Vagina (tissue), 2 donors: ENCODE measurements around the gene WDR82. TPM values are rescaled to one million over a fixed set of nuclear protein-coding genes. Genes with fewer than 3 reads are reported as not detected.

Source experiments
- DNase-seq, 2 donors: peaks; one replicate each; pipeline ENCODE4 v3.0.0-alpha.2; 2017; ENCODE audit errors: extremely low spot score in 2 of 2
- H3K27ac ChIP-seq: fragments of 200-600 bp; sonication (generic); one replicate; pipeline ENCODE4 v1.5.1; 2019
- H3K27me3 ChIP-seq: fragments of 200-600 bp; sonication (generic); one replicate; pipeline ENCODE4 v1.5.1; 2019
- H3K36me3 ChIP-seq, 2 donors: fragments of 200-600 bp; sonication (generic); one replicate each; pipeline ENCODE4 v1.5.1; 2017 to 2019
- H3K4me1 ChIP-seq: fragments of 200-600 bp; sonication (generic); one replicate; pipeline ENCODE4 v1.5.1; 2019
- H3K4me3 ChIP-seq, 2 donors: fragments of 200-600 bp; sonication (generic); 1 replicate in 1 of 2; 2 replicates in 1 of 2; pipeline ENCODE4 v1.5.1; 2016 to 2019
- H3K9me3 ChIP-seq: fragments of 200-600 bp; sonication (generic); one replicate; pipeline ENCODE4 v1.5.1; 2019
- POLR2A ChIP-seq, 2 donors: fragments of 450-650 bp; IDR thresholded peaks; one replicate each; pipeline ENCODE4 v1.6.1; 2017; ENCODE audit warnings: antibody characterized with exemption in 2 of 2, mild to moderate bottlenecking in 2 of 2, moderate library complexity in 2 of 2
- POLR2AphosphoS5 ChIP-seq, 2 donors: sonication (generic); formaldehyde crosslinking; IDR thresholded peaks; one replicate each; pipeline ENCODE4 v1.9.0; 2017; ENCODE audit warnings: antibody characterized with exemption in 2 of 2, mild to moderate bottlenecking in 2 of 2, low read depth in 1 of 2; ENCODE audit not compliant: insufficient read depth in 1 of 2
- intact Hi-C: fragments of 100-400 bp; cut with DNase I; formaldehyde crosslinking; loops from one replicate; pipeline ENCODE4 v1.15.1; 2023
- total RNA-seq: library from RNA; depleted of rRNA; stranded (reverse); fragments of >200 nt; gene quantifications from one replicate; pipeline ENCODE4 v1.2.3, GENCODE V29; 2016
- TF ChIP-seq, protein P1 (sequence below), 3 experiments: fragments of 450-650 bp in 2 of 3; fragments of 200-600 bp in 1 of 3; sonication (generic) in 1 of 3; IDR thresholded peaks; one replicate each; pipeline ENCODE4 v1.5.1; 2017 to 2019; ENCODE audit warnings: antibody characterized with exemption in 3 of 3, mild to moderate bottlenecking in 2 of 3, moderate library complexity in 2 of 3

Gene WDR82
- total RNA-seq, 1 donor from 2014 or later: 44.4 TPM

GRCh38 chr3:52269776-52270175, 8.7 kb downstream of the WDR82 start:
- intact Hi-C loops: loop anchor here (5.0 kb wide), 1 partner anchor 52 kb away; no protein-coding TSS in a partner anchor
- H3K27ac ChIP-seq: peak overlapping the region; percentile 47
- H3K36me3 ChIP-seq: peaks cover 0 to 53% of the 10 kb centered on the region in 2 donors
- no peak overlapping the region for H3K4me3 ChIP-seq
- peaks cover 79% of the 10 kb centered on the region for H3K4me1 ChIP-seq
- no peak for DNase-seq
- TF ChIP-seq POLR2A (IDR thresholded peaks at IDR 0.05) (no peak), POLR2AphosphoS5 (IDR thresholded peaks at IDR 0.05; ENCODE audit: insufficient read depth in 1 of 2, low read depth in 1 of 2) (no peak)
- TF ChIP-seq, protein P1, sequence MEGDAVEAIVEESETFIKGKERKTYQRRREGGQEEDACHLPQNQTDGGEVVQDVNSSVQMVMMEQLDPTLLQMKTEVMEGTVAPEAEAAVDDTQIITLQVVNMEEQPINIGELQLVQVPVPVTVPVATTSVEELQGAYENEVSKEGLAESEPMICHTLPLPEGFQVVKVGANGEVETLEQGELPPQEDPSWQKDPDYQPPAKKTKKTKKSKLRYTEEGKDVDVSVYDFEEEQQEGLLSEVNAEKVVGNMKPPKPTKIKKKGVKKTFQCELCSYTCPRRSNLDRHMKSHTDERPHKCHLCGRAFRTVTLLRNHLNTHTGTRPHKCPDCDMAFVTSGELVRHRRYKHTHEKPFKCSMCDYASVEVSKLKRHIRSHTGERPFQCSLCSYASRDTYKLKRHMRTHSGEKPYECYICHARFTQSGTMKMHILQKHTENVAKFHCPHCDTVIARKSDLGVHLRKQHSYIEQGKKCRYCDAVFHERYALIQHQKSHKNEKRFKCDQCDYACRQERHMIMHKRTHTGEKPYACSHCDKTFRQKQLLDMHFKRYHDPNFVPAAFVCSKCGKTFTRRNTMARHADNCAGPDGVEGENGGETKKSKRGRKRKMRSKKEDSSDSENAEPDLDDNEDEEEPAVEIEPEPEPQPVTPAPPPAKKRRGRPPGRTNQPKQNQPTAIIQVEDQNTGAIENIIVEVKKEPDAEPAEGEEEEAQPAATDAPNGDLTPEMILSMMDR (IDR thresholded peaks at IDR 0.05): no peak
- no peaks in the 10 kb centered on the region for H3K9me3 ChIP-seq
- no peaks in the 10 kb centered on the region for H3K27me3 ChIP-seq

DNA sequence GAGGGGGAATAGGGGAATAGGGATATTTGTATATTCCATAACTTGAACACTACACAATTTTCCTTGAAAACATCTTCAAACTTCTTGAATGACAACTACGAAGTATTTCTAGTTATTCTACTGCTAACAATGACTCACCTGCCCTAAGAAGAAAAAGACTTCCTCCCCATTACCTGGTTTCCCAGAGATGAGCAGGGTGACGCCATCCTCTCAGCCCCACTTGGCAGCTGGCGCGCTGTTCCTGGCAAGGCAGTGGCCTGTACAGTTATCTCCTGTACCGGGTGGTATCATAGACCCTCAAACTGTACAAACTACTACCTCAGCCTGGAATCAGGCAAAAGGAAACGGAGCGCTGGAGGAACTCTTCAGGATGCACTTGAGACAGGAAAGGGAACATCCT, 10.4 kb downstream of the WDR82 start:
- Histone ChIP-seq H3K4me1 (peaks cover 66% of the 10 kb centered on the region), H3K27ac (no peak overlapping the region), H3K27me3 (no peaks in the 10 kb centered on the region), H3K36me3 (peaks cover 0 to 68% of the 10 kb centered on the region in 2 donors), H3K9me3 (no peaks in the 10 kb centered on the region), H3K4me3 (no peak overlapping the region)
- TF ChIP-seq, protein P1 (IDR thresholded peaks at IDR 0.05): no peak
- no peak for TF ChIP-seq POLR2AphosphoS5 (IDR thresholded peaks at IDR 0.05; ENCODE audit: insufficient read depth in 1 of 2, low read depth in 1 of 2)
- TF ChIP-seq POLR2A (IDR thresholded peaks at IDR 0.05): no peak
- intact Hi-C loops: no loop called here
- DNase-seq: no peak

DNA sequence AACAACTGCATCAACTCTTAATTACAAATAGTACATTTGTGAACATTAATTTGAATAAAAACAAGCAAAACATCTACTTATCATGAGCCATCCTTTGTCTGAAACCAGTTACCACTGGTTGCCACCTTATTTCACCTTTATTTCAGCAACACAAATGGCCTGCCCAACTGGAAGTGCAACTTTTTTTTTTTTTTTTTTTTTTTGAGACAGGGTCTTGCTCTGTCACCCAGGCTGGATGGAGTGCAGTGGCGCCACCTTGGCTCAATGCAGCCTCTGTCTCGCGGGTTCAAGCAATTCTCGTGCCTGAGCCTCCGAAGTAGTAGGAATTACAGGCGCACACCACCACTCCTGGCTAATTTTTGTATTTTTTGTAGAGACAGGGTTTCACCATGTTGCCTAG, 13.1 kb downstream of the WDR82 start:
- H3K36me3 ChIP-seq: peaks cover 0 to 88% of the 10 kb centered on the region in 2 donors
- intact Hi-C loops: no loop called here
- no peak overlapping the region for H3K4me3 ChIP-seq
- H3K27ac ChIP-seq: no peak overlapping the region
- DNase-seq: no peak
- H3K9me3 ChIP-seq: no peaks in the 10 kb centered on the region
- no peaks in the 10 kb centered on the region for H3K27me3 ChIP-seq
- H3K4me1 ChIP-seq: peaks cover 40% of the 10 kb centered on the region
- TF ChIP-seq, protein P1 (IDR thresholded peaks at IDR 0.05): no peak
- TF ChIP-seq POLR2AphosphoS5 (IDR thresholded peaks at IDR 0.05; ENCODE audit: insufficient read depth in 1 of 2, low read depth in 1 of 2) (no peak), POLR2A (IDR thresholded peaks at IDR 0.05) (no peak)

- no peaks in the 10 kb centered on the region for H3K27me3 ChIP-seq
- peaks cover 0 to 97% of the 10 kb centered on the region in 2 donors for H3K36me3 ChIP-seq
- no peaks in the 10 kb centered on the region for H3K9me3 ChIP-seq
- no peak for DNase-seq
- TF ChIP-seq POLR2AphosphoS5 (IDR thresholded peaks at IDR 0.05; ENCODE audit: insufficient read depth in 1 of 2, low read depth in 1 of 2) (no peak), POLR2A (IDR thresholded peaks at IDR 0.05) (no peak)
- TF ChIP-seq, protein P1 (IDR thresholded peaks at IDR 0.05): no peak
- intact Hi-C loops: no loop called here
- no peak overlapping the region for H3K27ac ChIP-seq
- peaks cover 11% of the 10 kb centered on the region for H3K4me1 ChIP-seq
- H3K4me3 ChIP-seq: no peak overlapping the region
Observed at GRCh38 chr3:52262447-52262846, 16.0 kb downstream of the WDR82 start.

DNA sequence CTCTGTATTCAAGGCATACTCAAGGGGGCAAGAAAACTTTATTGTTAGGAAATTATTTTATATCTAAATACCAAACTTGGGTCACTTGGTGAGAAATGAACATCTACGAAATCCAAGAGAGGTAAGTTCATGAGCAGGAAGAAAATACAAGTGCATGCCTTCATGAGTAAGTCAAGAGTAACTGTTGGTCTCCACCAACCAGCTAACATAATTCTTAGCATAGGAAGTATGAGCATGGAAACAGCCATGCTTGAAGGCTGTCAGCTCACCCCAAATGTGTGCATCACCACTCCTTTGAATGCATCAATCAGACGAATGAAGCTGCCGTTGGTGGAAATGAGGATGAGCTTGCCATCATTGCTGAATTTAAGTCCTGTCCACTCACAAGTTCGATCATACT, 19.0 kb downstream of the WDR82 start:
- intact Hi-C loops: no loop called here
- TF ChIP-seq POLR2AphosphoS5 (IDR thresholded peaks at IDR 0.05; ENCODE audit: insufficient read depth in 1 of 2, low read depth in 1 of 2) (no peak), POLR2A (IDR thresholded peaks at IDR 0.05) (no peak)
- TF ChIP-seq, protein P1 (IDR thresholded peaks at IDR 0.05): no peak
- Histone ChIP-seq H3K27me3 (no peaks in the 10 kb centered on the region), H3K36me3 (peaks cover 0 to 98% of the 10 kb centered on the region in 2 donors), H3K4me1 (peaks cover 4% of the 10 kb centered on the region), H3K4me3 (no peak overlapping the region), H3K9me3 (no peaks in the 10 kb centered on the region), H3K27ac (no peak overlapping the region)
- no peak for DNase-seq
